Measurements from ENCODE around the gene GUCY1A2.

- TF ChIP-seq CTCF (optimal IDR thresholded peaks at IDR 0.05 in 1 of 3, IDR thresholded peaks at IDR 0.05 in 1 of 3, conservative IDR thresholded peaks at IDR 0.05 in 1 of 3; ENCODE audit: extremely low read depth in 1 of 3, insufficient read depth in 2 of 3, low read length in 3 of 3) (no peak), EZH2 (IDR thresholded peaks at IDR 0.05; ENCODE audit: low read length) (no peak)
Observed at GRCh38 chr11:106723071-106723470, 295.2 kb downstream of the GUCY1A2 start.

Measured in keratinocyte (primary cell).